H1 (cell line): ENCODE results near the gene FHAD1. TPM values are rescaled to one million over a fixed set of nuclear protein-coding genes. Genes with fewer than 3 reads are reported as not detected.

Experiments used
- POU5F1 ChIP-seq: IDR thresholded peaks from 2 replicates; pipeline ENCODE4 v1.6.1; 2011; ENCODE audit warnings: low read depth, mild to moderate bottlenecking, low read length, moderate library complexity
- polyA plus RNA-seq, 7 experiments: library from polyadenylated mRNA; depleted of rRNA in 3 of 7; stranded (reverse) in 5 of 7; unstranded in 2 of 7; fragments of >200 nt in 5 of 7; fragments of 200-250 nt in 2 of 7; gene quantifications; 1 replicate in 5 of 7; 2 replicates in 1 of 7; 4 replicates in 1 of 7; pipeline versions ENCODE4 v1.2.1 to v1.2.3, GENCODE V29; 2011 to 2013; ENCODE audit warnings: missing spikeins in 2 of 7, mixed read lengths in 2 of 7
- total RNA-seq: library from RNA; stranded (reverse); fragmentation: NEBNext Ultra II Directional; extraction: Animal tissue kit (Norgen Biotek cat#: 25700); gene quantifications from 2 replicates; pipeline ENCODE4 v1.2.1, GENCODE V29; 2021
- TF ChIP-seq, protein P1 (sequence below): IDR thresholded peaks from 2 replicates; pipeline ENCODE4 v1.6.1; 2012; ENCODE audit warnings: low read length, inconsistent platforms

The FHAD1 gene
- total and polyA plus RNA-seq, 2 of the 8 experiments (the other 6 are each of a cell fraction or from before 2014, with no cell fraction given) = 0.39 to 0.69 TPM

GRCh38 chr1:15204931-15205330 lies 42.1 kb upstream of the FHAD1 start (continued):
- TF ChIP-seq, protein P1, sequence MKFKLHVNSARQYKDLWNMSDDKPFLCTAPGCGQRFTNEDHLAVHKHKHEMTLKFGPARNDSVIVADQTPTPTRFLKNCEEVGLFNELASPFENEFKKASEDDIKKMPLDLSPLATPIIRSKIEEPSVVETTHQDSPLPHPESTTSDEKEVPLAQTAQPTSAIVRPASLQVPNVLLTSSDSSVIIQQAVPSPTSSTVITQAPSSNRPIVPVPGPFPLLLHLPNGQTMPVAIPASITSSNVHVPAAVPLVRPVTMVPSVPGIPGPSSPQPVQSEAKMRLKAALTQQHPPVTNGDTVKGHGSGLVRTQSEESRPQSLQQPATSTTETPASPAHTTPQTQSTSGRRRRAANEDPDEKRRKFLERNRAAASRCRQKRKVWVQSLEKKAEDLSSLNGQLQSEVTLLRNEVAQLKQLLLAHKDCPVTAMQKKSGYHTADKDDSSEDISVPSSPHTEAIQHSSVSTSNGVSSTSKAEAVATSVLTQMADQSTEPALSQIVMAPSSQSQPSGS = no peak
- TF ChIP-seq POU5F1 = no peak
